ENCODE data around the gene CCDC120.

Gene CCDC120

GRCh38 chrX:49100704-49101628, 42.2 kb downstream of the CCDC120 start:
- DNase-seq, result peak; percentile 96 to 97
- no peak for TF ChIP-seq GATA1 (IDR thresholded peaks at IDR 0.05; ENCODE audit: low read depth, low read length)
- TF ChIP-seq POLR2A (IDR thresholded peaks at IDR 0.05; ENCODE audit: low read length), result peak; percentile 86

GRCh38 chrX:49101629-49101984, 42.8 kb downstream of the CCDC120 start:
- TF ChIP-seq POLR2A (IDR thresholded peaks at IDR 0.05; ENCODE audit: low read length) (no peak), GATA1 (IDR thresholded peaks at IDR 0.05; ENCODE audit: low read depth, low read length) (no peak)
- no peak for DNase-seq

GRCh38 chrX:49102190-49102589, 43.4 kb downstream of the CCDC120 start:
- TF ChIP-seq POLR2A (IDR thresholded peaks at IDR 0.05; ENCODE audit: low read length) (no peak), GATA1 (IDR thresholded peaks at IDR 0.05; ENCODE audit: low read depth, low read length) (no peak)

GRCh38 chrX:49103637-49104036, 44.8 kb downstream of the CCDC120 start:
- TF ChIP-seq GATA1 (IDR thresholded peaks at IDR 0.05; ENCODE audit: low read depth, low read length) (no peak), POLR2A (IDR thresholded peaks at IDR 0.05; ENCODE audit: low read length) (no peak)
- no peak for DNase-seq

More at GRCh38 chrX:49102190-49102589, 43.4 kb downstream of the CCDC120 start:
- no peak for DNase-seq

GRCh38 chrX:49106296-49106695, 47.5 kb downstream of the CCDC120 start:
- no peak for TF ChIP-seq POLR2A (IDR thresholded peaks at IDR 0.05; ENCODE audit: low read length)
- no peak for TF ChIP-seq GATA1 (IDR thresholded peaks at IDR 0.05; ENCODE audit: low read depth, low read length)
- DNase-seq, result no peak

GRCh38 chrX:49106930-49107329, 48.1 kb downstream of the CCDC120 start:
- TF ChIP-seq GATA1 (IDR thresholded peaks at IDR 0.05; ENCODE audit: low read depth, low read length) (no peak), POLR2A (IDR thresholded peaks at IDR 0.05; ENCODE audit: low read length) (no peak)
- peak; percentile 53 to 56 for DNase-seq

- no peak for DNase-seq
- no peak for TF ChIP-seq POLR2A (IDR thresholded peaks at IDR 0.05; ENCODE audit: low read length)
- TF ChIP-seq GATA1 (IDR thresholded peaks at IDR 0.05; ENCODE audit: low read depth, low read length), result no peak
Observed at GRCh38 chrX:49108641-49109040, 49.8 kb downstream of the CCDC120 start.

- no peak for TF ChIP-seq GATA1 (IDR thresholded peaks at IDR 0.05; ENCODE audit: low read depth, low read length)
- no peak for TF ChIP-seq POLR2A (IDR thresholded peaks at IDR 0.05; ENCODE audit: low read length)
- DNase-seq, result no peak
Observed at GRCh38 chrX:49110417-49110816, 51.6 kb downstream of the CCDC120 start.

- TF ChIP-seq POLR2A (IDR thresholded peaks at IDR 0.05; ENCODE audit: low read length) (no peak), GATA1 (IDR thresholded peaks at IDR 0.05; ENCODE audit: low read depth, low read length) (no peak)
- DNase-seq, result no peak
Observed at GRCh38 chrX:49111791-49112190, 53.0 kb downstream of the CCDC120 start.

GRCh38 chrX:49116076-49116475, 57.3 kb downstream of the CCDC120 start:
- TF ChIP-seq GATA1 (IDR thresholded peaks at IDR 0.05; ENCODE audit: low read depth, low read length), result no peak
- TF ChIP-seq POLR2A (IDR thresholded peaks at IDR 0.05; ENCODE audit: low read length), result no peak
- DNase-seq, result no peak

GRCh38 chrX:49116716-49117115, 57.9 kb downstream of the CCDC120 start:
- TF ChIP-seq POLR2A (IDR thresholded peaks at IDR 0.05; ENCODE audit: low read length), result no peak
- no peak for TF ChIP-seq GATA1 (IDR thresholded peaks at IDR 0.05; ENCODE audit: low read depth, low read length)

GRCh38 chrX:49117581-49117980, 58.8 kb downstream of the CCDC120 start:
- no peak for TF ChIP-seq POLR2A (IDR thresholded peaks at IDR 0.05; ENCODE audit: low read length)
- TF ChIP-seq GATA1 (IDR thresholded peaks at IDR 0.05; ENCODE audit: low read depth, low read length), result no peak
- DNase-seq, result peak; percentile 49 to 78

More at GRCh38 chrX:49116716-49117115, 57.9 kb downstream of the CCDC120 start:
- DNase-seq, result peak; percentile 18 to 55

Data from erythroblast (primary cell).